B cell (primary cell): ENCODE results near the gene WNT16.

Experiments
- EZH2 ChIP-seq: IDR thresholded peaks from 2 replicates; pipeline ENCODE4 v1.6.1; 2012; ENCODE audit warnings: borderline replicate concordance, low read depth, mild to moderate bottlenecking, moderate library complexity, low read length; ENCODE audit not compliant: insufficient read depth, poor library complexity, severe bottlenecking
- TF ChIP-seq, protein P1 (sequence below): fragments of 200-600 bp; IDR thresholded peaks from one replicate; pipeline ENCODE4 v1.8.0; 2022; ENCODE audit warnings: antibody characterized with exemption, mild to moderate bottlenecking

DNA sequence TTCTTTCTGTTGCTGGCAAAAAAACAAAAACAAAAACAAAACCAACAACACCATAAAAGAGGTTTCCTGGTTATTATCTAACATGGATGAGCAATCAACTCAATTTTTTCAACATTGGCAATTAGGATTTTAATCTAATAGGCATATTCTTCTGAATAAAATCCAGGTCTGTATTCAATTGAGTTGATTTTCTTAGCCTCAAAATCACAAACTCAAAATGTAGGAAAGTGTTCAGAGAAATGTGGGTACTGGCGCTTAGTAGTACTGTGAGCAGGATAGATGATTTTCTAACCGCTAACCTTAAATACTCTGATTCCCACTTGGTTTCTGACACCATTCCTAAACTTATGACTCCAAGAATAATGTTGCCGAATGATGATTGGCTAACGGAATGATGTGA lies 5.6 kb downstream of the WNT16 start:
- TF ChIP-seq, protein P1, sequence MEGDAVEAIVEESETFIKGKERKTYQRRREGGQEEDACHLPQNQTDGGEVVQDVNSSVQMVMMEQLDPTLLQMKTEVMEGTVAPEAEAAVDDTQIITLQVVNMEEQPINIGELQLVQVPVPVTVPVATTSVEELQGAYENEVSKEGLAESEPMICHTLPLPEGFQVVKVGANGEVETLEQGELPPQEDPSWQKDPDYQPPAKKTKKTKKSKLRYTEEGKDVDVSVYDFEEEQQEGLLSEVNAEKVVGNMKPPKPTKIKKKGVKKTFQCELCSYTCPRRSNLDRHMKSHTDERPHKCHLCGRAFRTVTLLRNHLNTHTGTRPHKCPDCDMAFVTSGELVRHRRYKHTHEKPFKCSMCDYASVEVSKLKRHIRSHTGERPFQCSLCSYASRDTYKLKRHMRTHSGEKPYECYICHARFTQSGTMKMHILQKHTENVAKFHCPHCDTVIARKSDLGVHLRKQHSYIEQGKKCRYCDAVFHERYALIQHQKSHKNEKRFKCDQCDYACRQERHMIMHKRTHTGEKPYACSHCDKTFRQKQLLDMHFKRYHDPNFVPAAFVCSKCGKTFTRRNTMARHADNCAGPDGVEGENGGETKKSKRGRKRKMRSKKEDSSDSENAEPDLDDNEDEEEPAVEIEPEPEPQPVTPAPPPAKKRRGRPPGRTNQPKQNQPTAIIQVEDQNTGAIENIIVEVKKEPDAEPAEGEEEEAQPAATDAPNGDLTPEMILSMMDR: no peak
- no peak for TF ChIP-seq EZH2
